HL-60/S4 treated with phorbol 12-myristate 13-acetate at 8.2 ng/mL for 4 days and 3 days (cell line): ENCODE measurements around the gene PRIM1.
"Not testable (repeated sequence)": the region's sequence is repeated elsewhere in the genome, so short reads cannot be mapped to it uniquely, and the experiment has no call there.

Experiments
- in situ Hi-C: fragments of 300-500 bp; cut with MboI; formaldehyde crosslinking; loops from 2 replicates; pipeline ENCODE4 v1.15.0; 2022; ENCODE audit warnings: low sequenced_read_pairs

The PRIM1 gene

GRCh38 chr12:56763753-56764657, 11.9 kb upstream of the PRIM1 start:
- in situ Hi-C loops: loop anchor here (25.0 kb wide), 2 partner anchors 248 to 423 kb away; partner anchors contain the start of genes TAC3 and ZBTB39

GRCh38 chr12:56761812-56762211, 9.7 kb upstream of the PRIM1 start:
- in situ Hi-C loops: loop anchor here (25.0 kb wide), 2 partner anchors 250 to 425 kb away; partner anchors contain the start of genes TAC3 and ZBTB39

- in situ Hi-C loops: loop anchor here (25.0 kb wide), 2 partner anchors 252 to 427 kb away; partner anchors contain the start of genes TAC3 and ZBTB39
Observed at GRCh38 chr12:56760460-56760859, 8.3 kb upstream of the PRIM1 start.

DNA sequence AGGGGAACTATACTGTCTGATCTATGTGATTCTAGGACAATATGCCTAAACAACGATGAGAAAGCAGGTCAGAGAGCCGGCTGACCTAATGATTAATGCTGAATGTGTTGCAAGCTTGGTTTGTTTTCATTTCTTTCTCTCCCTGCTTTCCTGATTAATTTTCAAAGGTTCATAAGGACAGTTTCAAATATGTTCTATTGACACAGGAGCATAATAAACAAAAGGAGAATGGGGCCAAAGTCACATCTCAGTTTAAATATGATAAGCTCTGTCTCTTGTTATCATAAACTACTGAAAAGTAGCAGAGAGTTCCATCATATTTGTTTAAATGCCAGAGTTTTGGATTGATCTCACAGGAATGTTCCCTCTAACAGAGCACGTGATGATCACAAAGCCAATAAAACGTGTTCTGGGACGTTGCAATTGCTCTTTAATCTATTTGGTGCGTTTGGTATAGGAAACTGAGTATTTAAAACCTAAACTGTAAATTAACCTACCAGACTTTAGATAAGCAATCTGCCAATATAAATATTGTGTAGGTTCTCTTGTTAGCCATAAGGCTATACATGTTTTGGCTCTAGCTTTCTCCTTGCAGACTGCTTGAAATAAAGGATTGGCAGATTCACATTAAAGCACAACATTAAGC, 7.3 kb upstream of the PRIM1 start:
- in situ Hi-C loops: loop anchor here (25.0 kb wide), 2 partner anchors 253 to 428 kb away; partner anchors contain the start of genes TAC3 and ZBTB39

- in situ Hi-C loops: loop anchor here (25.0 kb wide), 2 partner anchors 254 to 429 kb away; partner anchors contain the start of genes TAC3 and ZBTB39
Observed at GRCh38 chr12:56758728-56759262, 6.7 kb upstream of the PRIM1 start.

DNA sequence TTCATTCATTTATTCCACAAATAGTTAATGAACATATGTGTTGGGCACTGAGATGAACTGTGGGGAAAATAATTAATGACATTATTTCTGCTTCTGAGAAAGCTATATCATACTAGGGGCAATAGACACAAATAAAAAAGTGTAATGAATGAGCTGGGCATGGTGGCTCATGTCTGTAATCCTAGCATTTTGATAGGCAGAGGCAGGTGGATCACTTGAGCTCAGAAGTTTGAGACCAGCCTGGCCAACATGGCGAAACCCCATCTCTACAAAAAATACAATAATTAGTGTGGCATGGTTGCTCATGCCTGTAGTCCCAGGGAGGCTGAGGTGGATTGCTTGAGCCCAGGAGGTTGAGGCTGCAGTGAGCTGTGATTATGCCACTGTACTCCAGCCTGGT, 5.8 kb upstream of the PRIM1 start:
- in situ Hi-C loops: loop anchor here (25.0 kb wide), 2 partner anchors 254 to 429 kb away; partner anchors contain the start of genes TAC3 and ZBTB39

DNA sequence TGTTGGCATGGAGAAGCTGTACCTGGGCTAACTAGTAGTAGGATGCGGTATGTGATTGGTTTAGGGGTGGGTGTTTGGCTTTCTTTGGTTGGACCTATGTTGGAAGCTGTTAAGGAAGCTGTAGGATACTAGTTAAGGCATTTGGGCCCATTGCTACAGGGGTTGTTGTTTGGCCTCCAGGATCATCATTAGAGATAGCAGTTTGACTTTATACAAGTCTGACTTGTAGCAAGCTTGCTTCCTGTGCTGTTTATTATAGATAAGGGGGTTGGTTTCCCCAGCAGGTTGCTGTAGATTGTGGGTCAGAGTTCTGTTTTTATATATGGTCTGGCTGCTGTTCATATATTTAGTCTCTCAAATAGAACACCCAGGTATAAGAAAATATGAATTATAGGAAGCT, 1.4 kb upstream of the PRIM1 start:
- in situ Hi-C loops: loop anchor here (25.0 kb wide), 2 partner anchors 259 to 434 kb away; partner anchors contain the start of genes TAC3 and ZBTB39

GRCh38 chr12:56750596-56750995, 1.5 kb downstream of the PRIM1 start:
- in situ Hi-C loops: loop anchor here (25.0 kb wide), 2 partner anchors 262 to 437 kb away; partner anchors contain the start of genes TAC3 and ZBTB39

DNA sequence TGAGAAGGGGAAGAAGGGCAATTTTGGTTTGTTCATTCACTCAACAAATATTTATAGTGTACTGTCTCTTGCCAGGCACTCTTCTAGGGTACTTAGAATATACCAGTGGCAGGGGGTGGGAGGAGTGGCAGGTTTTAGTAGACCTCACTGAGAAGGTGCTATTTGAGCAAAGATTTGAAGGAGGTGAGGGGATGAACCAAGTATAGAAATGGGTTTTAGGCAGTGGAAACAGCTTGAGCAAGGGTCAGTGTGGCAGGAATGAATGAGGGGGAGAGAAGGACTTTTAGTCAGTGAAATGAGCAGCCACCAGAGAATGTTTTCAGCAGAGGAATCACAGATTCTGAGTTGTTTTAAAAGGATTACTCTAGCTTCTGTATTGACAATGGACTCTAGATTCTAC, 2.3 kb downstream of the PRIM1 start:
- in situ Hi-C loops: loop anchor here (25.0 kb wide), 2 partner anchors 262 to 437 kb away; partner anchors contain the start of genes TAC3 and ZBTB39

DNA sequence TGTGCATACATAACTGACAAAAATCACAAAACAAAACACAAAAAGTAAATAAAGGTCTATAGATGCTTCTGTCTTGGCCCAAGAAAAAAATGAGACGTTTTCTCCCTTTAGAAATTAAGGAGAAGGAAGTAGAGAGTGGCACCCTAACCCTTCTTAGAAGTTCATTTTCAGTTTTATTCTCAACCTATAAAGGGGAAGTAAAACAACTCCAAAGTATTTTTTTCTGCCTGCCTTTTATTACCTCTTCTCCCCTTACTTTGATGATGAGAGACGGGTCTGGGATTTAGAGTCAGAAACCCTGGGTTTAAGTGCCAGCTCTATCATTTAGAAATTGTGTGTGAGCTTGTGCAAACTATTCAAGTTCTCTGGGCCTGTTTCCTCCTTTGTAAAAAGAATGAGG, 2.8 kb downstream of the PRIM1 start:
- in situ Hi-C loops: no loop called here

DNA sequence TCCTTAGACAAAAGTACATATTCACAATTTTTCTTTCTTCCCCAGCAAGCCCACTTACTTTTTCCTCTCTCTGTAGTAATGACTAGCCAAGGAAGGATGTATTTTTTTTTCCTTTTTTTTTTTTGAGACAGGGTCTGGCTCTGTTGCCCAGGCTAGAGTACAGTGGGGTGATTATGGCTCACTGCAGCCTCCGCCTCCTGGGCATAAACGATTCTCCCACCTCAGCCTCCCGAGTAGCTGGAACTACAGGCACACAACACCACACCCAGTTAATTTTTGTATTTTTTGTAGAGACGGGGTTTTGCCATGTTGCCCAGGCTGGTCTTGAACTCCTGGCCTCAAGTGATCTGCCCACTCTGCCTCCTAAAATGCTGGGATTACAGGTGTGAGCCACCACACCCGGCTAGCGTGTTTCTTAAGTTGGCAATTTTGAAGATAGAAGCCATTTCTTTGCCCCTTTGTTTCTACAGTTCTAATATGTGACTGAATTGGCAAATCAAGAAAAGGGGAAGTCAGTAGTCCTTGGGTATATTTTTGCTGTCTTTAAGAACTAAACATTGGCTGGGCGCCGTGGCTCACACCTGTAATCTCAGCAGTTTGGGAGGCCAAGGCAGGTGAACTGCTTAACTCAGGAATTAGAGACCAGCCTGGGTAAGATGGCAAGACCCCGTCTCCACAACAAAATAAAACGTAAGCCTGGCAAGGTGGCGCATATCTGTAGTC, 23.8 kb downstream of the PRIM1 start:
- in situ Hi-C loops: no loop called here

GRCh38 chr12:56726196-56726675, 25.9 kb downstream of the PRIM1 start:
- in situ Hi-C loops: not testable (repeated sequence)

GRCh38 chr12:56725723-56726102, 26.4 kb downstream of the PRIM1 start:
- in situ Hi-C loops: no loop called here

GRCh38 chr12:56724972-56725722, 27.0 kb downstream of the PRIM1 start, which contains the start of gene NACA:
TSS of gene NACA (minus strand) at chr12:56725299. CDS start at chr12:56724521, 778 bp downstream.
- in situ Hi-C loops: no loop called here

DNA sequence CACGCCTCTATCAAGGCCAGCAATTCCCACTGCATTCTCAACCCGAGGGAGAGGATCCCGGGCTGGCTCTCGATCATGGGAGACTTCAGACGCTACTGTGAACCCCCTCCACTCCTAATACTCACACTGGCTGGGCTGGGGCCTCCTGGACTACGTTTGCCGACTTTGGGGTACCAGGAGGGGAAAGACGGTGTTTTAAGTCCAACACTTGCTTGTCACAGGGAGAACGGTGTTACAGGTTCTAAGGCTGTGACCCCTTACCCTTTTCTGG, 27.5 kb downstream of the PRIM1 start:
- in situ Hi-C loops: no loop called here

- in situ Hi-C loops: no loop called here
Observed at GRCh38 chr12:56723889-56724700, 28.0 kb downstream of the PRIM1 start.

- in situ Hi-C loops: no loop called here
Observed at GRCh38 chr12:56723352-56723751, 28.8 kb downstream of the PRIM1 start.

DNA sequence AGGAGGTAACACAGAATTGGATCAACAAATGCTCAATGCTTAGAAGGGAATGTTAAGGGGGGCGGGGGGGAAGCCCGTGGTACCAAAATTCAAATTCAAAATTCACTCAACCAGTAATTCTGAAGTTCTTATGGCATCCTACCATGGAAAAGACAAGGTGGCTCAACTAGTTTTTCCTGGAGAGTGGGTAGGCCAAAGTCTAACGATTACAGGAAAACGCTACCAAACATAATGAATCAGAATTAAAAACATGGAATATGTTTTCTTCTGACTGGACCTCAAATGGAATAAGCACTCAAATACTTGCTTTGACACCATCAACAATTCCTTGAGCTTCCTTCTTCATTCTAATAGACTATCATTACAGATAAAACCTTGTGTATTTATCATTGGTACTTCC, 29.3 kb downstream of the PRIM1 start:
- in situ Hi-C loops: no loop called here

DNA sequence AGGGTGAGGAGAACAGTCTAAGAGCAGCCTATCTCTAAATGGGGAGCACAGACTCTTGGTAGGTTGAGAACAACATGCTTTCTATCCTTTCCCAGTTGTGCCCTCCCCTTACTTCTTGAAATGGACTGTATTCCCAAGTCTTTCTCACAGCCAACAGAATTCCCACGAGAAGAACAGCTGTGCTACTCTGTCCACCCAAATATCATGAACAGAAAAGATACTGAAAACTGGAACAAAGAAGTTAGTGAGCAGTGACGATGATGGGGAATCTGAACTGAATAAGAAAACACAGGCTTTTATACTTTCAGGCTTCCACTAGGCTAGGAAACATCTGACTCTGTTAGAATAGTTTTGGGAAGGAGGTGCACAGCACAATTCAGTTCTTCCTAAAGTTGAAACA, 30.4 kb downstream of the PRIM1 start:
- in situ Hi-C loops: no loop called here
